Measurements from ENCODE around the gene PLA2G2C.

- TF ChIP-seq CTCF (IDR thresholded peaks at IDR 0.05), result no peak
- TF ChIP-seq EZH2 (IDR thresholded peaks at IDR 0.05; ENCODE audit: borderline replicate concordance, insufficient read depth, low read depth, low read length, poor library complexity, severe bottlenecking), result no peak
These were observed 42.1 kb upstream of the PLA2G2C start for GRCh38 chr1:20228314-20228825.

All from B cell (primary cell).